Neural cell (in vitro differentiated cells): ENCODE data around the gene MORN4.

Source experiments
- CTCF ChIP-seq: fragments of 450-650 bp; IDR thresholded peaks from 2 replicates; pipeline ENCODE4 v1.5.1; 2014; ENCODE audit warnings: antibody characterized with exemption, mild to moderate bottlenecking, moderate library complexity; ENCODE audit not compliant: poor library complexity, severe bottlenecking
- EP300 ChIP-seq: fragments of 450-650 bp; conservative IDR thresholded peaks from 2 replicates; pipeline ENCODE4 v1.6.1; 2014; ENCODE audit warnings: antibody characterized with exemption, mild to moderate bottlenecking, moderate library complexity; ENCODE audit not compliant: poor library complexity, severe bottlenecking
- EZH2 ChIP-seq: fragments of 200-600, 300-800 bp; shearing (Covaris generic), sonication (generic); IDR thresholded peaks from 2 replicates; pipeline ENCODE4 v1.6.1; 2014; ENCODE audit warnings: antibody characterized with exemption, low read length, borderline replicate concordance, mild to moderate bottlenecking; ENCODE audit not compliant: insufficient read depth, poor library complexity, severe bottlenecking
- MXI1 ChIP-seq: fragments of 450-650 bp; conservative IDR thresholded peaks from 2 replicates; pipeline ENCODE4 v1.6.1; 2014; ENCODE audit warnings: antibody characterized with exemption, mild to moderate bottlenecking; ENCODE audit not compliant: poor library complexity, severe bottlenecking
- POLR2AphosphoS5 ChIP-seq: IDR thresholded peaks from 2 replicates; pipeline ENCODE4 v1.6.1; 2012
- RAD21 ChIP-seq: fragments of 450-650 bp; conservative IDR thresholded peaks from 2 replicates; pipeline ENCODE4 v1.6.1; 2014; ENCODE audit warnings: antibody characterized with exemption, mild to moderate bottlenecking, moderate library complexity
- REST ChIP-seq: IDR thresholded peaks from 2 replicates; pipeline ENCODE4 v1.6.1; 2012; ENCODE audit warnings: borderline replicate concordance
- SMC3 ChIP-seq: fragments of 450-650 bp; conservative IDR thresholded peaks from 2 replicates; pipeline ENCODE4 v1.6.1; 2014; ENCODE audit warnings: antibody characterized with exemption, mild to moderate bottlenecking, moderate library complexity; ENCODE audit not compliant: poor library complexity
- TAF1 ChIP-seq: IDR thresholded peaks from 2 replicates; pipeline ENCODE4 v1.6.1; 2012; ENCODE audit warnings: low read depth

- TF ChIP-seq CTCF (no peak), REST (no peak), SMC3 (no peak), EZH2 (no peak), TAF1 (no peak), EP300 (no peak), RAD21 (no peak), POLR2AphosphoS5 (no peak), MXI1 (no peak)
These were observed 55.6 kb downstream of the MORN4 start for GRCh38 chr10:97577701-97578100.
